Endothelial cell of umbilical vein (primary cell): ENCODE data around the gene BCAS3. TPM values are rescaled to one million over a fixed set of nuclear protein-coding genes. Genes with fewer than 3 reads are reported as not detected.
"Not testable (repeated sequence)": the region's sequence is repeated elsewhere in the genome, so short reads cannot be mapped to it uniquely, and the experiment has no call there.

ENCODE experiments used
- BruUV-seq: library from RNA; stranded (reverse); fragments of 400-500 nt; replicated peaks from 2 replicates; lab custom pipeline; 2021; lab: Mats Ljungman, UMichigan
- CTCF ChIA-PET: fragments of 300-600, 350-600 bp; sonication (Branson Sonifier 250); formaldehyde crosslinking; loops from one replicate; lab custom pipeline; 2021; ENCODE audit warnings: antibody characterized with exemption, inconsistent platforms; lab: Charles Lee
- POLR2A ChIA-PET: fragments of 300-600, 350-600 bp; sonication (Branson Sonifier 250); formaldehyde crosslinking; loops from one replicate; lab custom pipeline; 2021; ENCODE audit warnings: antibody characterized with exemption, inconsistent platforms; lab: Charles Lee
- DNase-seq: peaks from one replicate; pipeline ENCODE4 v3.0.0-alpha.2; 2011; ENCODE audit warnings: low read depth, low spot score
- FAIRE-seq: peaks from 2 replicates; lab custom pipeline; 2011; peaks lifted over from hg19 to GRCh38; lab: Jason Lieb, UNC
- H2AFZ ChIP-seq: 2 replicates; pipeline ENCODE4 v1.6.0; 2012; ENCODE audit warnings: low read depth, low read length, control low read depth, inconsistent platforms
- H3K27ac ChIP-seq: 2 replicates; pipeline ENCODE4 v1.5.1; 2011; ENCODE audit warnings: low read depth, mild to moderate bottlenecking, control low read depth, low read length, moderate library complexity; ENCODE audit not compliant: insufficient read depth
- H3K27me3 ChIP-seq, 2 experiments: 2 replicates each; pipeline versions ENCODE4 v1.6.0 to v1.6.1; 2011; ENCODE audit warnings: low read length in 2 of 2, mixed read lengths in 1 of 2; ENCODE audit not compliant: control insufficient read depth in 2 of 2, insufficient read depth in 2 of 2
- H3K36me3 ChIP-seq, 2 experiments: 2 replicates in 1 of 2; 3 replicates in 1 of 2; pipeline ENCODE4 v1.5.1; 2011; ENCODE audit warnings: low read length in 2 of 2, mild to moderate bottlenecking in 1 of 2, moderate library complexity in 1 of 2; ENCODE audit not compliant: control insufficient read depth in 2 of 2, insufficient read depth in 2 of 2; ENCODE audit errors: extremely low read depth in 1 of 2
- H3K4me1 ChIP-seq: 3 replicates; pipeline ENCODE4 v1.5.1; 2011; ENCODE audit warnings: mild to moderate bottlenecking, low read length; ENCODE audit not compliant: control insufficient read depth, insufficient read depth; ENCODE audit errors: extremely low read depth
- H3K4me2 ChIP-seq: 2 replicates; pipeline ENCODE4 v1.6.1; 2011; ENCODE audit warnings: low read length, control low read depth, mixed read lengths; ENCODE audit not compliant: insufficient read depth
- H3K4me3 ChIP-seq, 3 experiments: fragments of 200-600 bp in 1 of 3; sonication (generic), shearing (Covaris generic) in 1 of 3; replicated peaks in 1 of 3; 2 replicates each; pipeline ENCODE4 v1.5.1; 2011 to 2016; ENCODE audit warnings: control low read depth in 3 of 3, low read length in 3 of 3, mild to moderate bottlenecking in 2 of 3, inconsistent platforms in 1 of 3, low read depth in 1 of 3, moderate library complexity in 1 of 3; ENCODE audit not compliant: insufficient read depth in 1 of 3
- H3K79me2 ChIP-seq: 2 replicates; pipeline ENCODE4 v1.6.0; 2012; ENCODE audit warnings: low read length, inconsistent platforms; ENCODE audit not compliant: control insufficient read depth, insufficient read depth
- H3K9ac ChIP-seq: replicated peaks from 2 replicates; pipeline ENCODE3; 2011; ENCODE audit warnings: low read length, control low read depth; ENCODE audit not compliant: insufficient read depth; ENCODE audit errors: extremely low read depth
- H3K9me1 ChIP-seq: replicated peaks from 3 replicates; pipeline ENCODE4 v1.6.0; 2011; ENCODE audit warnings: mild to moderate bottlenecking, low read length; ENCODE audit not compliant: control insufficient read depth, insufficient read depth; ENCODE audit errors: extremely low read depth
- H3K9me3 ChIP-seq: replicated peaks from 2 replicates; pipeline ENCODE4 v1.5.1; 2012; ENCODE audit warnings: low read length, inconsistent platforms; ENCODE audit not compliant: control insufficient read depth, insufficient read depth
- H4K20me1 ChIP-seq: replicated peaks from 2 replicates; pipeline ENCODE3; 2011; ENCODE audit warnings: mild to moderate bottlenecking, low read length; ENCODE audit not compliant: control insufficient read depth, insufficient read depth; ENCODE audit errors: extremely low read depth
- CTCF ChIP-seq, 2 donors: IDR thresholded peaks; 1 replicate in 1 of 2; 2 replicates in 1 of 2; pipeline ENCODE4 v1.5.1; 2011; ENCODE audit warnings: low read length in 2 of 2, mild to moderate bottlenecking in 2 of 2, moderate library complexity in 2 of 2, control low read depth in 1 of 2, inconsistent platforms in 1 of 2, low read depth in 1 of 2; ENCODE audit not compliant: insufficient read depth in 1 of 2; ENCODE audit errors: extremely low read depth in 1 of 2
- EZH2 ChIP-seq: IDR thresholded peaks from 2 replicates; pipeline ENCODE4 v1.6.1; 2012; ENCODE audit warnings: borderline replicate concordance, low read depth, mild to moderate bottlenecking, moderate library complexity, low read length, inconsistent platforms; ENCODE audit not compliant: severe bottlenecking
- FOS ChIP-seq: IDR thresholded peaks from 2 replicates; pipeline ENCODE4 v1.6.1; 2011; ENCODE audit warnings: mild to moderate bottlenecking, low read length, moderate library complexity, borderline replicate concordance; ENCODE audit not compliant: insufficient read depth
- GATA2 ChIP-seq: IDR thresholded peaks from 2 replicates; pipeline ENCODE4 v1.7.0; 2011; ENCODE audit warnings: low read depth, mild to moderate bottlenecking, moderate library complexity, mixed read lengths, low read length; ENCODE audit not compliant: insufficient read length, insufficient read depth
- JUN ChIP-seq: IDR thresholded peaks from 2 replicates; pipeline ENCODE4 v1.6.1; 2011; ENCODE audit warnings: borderline replicate concordance, low read depth; ENCODE audit not compliant: insufficient read length, insufficient read depth
- MYC ChIP-seq: IDR thresholded peaks from one replicate; pipeline ENCODE4 v1.6.1; 2011; ENCODE audit warnings: mild to moderate bottlenecking, low read depth, low read length
- POLR2A ChIP-seq: IDR thresholded peaks from 2 replicates; pipeline ENCODE4 v1.6.1; 2012; ENCODE audit warnings: low read depth, mild to moderate bottlenecking, control low read depth, low read length
- POLR2AphosphoS5 ChIP-seq: IDR thresholded peaks from 2 replicates; pipeline ENCODE4 v1.6.1; 2012; ENCODE audit warnings: low read depth, mild to moderate bottlenecking, control low read depth, low read length, moderate library complexity; ENCODE audit not compliant: insufficient read depth
- dilution Hi-C: fragments of 300-500 bp; cut with MboI; formaldehyde crosslinking; loops from one replicate; pipeline ENCODE4 v1.15.0; 2019; ENCODE audit warnings: low sequenced_read_pairs; ENCODE audit not compliant: extremely low pct_ligation_motif_present
- intact Hi-C: fragments of 100-400 bp; cut with micrococcal nuclease; formaldehyde crosslinking; loops from one replicate; pipeline ENCODE4 v1.10.0; 2022
- polyA plus RNA-seq, 4 experiments: library from polyadenylated mRNA; depleted of rRNA in 3 of 4; stranded (reverse) in 3 of 4; unstranded in 1 of 4; fragments of >200 nt; gene quantifications; 2 replicates each; pipeline versions ENCODE4 v1.2.1 to v1.2.3, GENCODE V29; 2011 to 2012; ENCODE audit warnings: missing spikeins in 1 of 4
- total RNA-seq: library from RNA; stranded (reverse); gene quantifications from 2 replicates; pipeline ENCODE4 v1.2.3, GENCODE V29; 2021
- TF ChIP-seq, protein P1 (sequence below): IDR thresholded peaks from 2 replicates; pipeline ENCODE4 v1.6.1; 2011; ENCODE audit not compliant: insufficient read depth, insufficient read length

The BCAS3 gene
- total and polyA plus RNA-seq, 2 donors (not counting 3 experiments of a cell fraction or from before 2014, with no cell fraction given) = 8.2 to 16.0 TPM

DNA sequence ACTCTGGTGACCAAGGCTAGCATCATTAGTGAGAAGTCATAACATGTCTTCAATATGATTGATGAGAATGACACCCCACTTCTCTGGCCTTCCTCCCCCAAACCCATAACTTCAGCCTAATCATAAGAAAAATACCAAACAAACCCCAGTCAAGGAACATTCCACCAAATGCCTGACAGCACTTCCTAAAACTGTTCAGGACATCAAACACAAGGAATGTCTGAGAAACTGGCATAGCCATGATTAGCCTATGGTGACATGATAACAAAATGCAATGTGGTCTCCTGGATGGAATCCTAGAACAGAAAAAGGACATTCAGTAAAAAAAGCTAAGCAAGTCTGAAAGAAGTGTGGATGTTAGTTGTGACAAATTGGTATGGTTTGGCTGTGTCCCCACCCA lies 749.9 kb downstream of the BCAS3 start:
- Histone ChIP-seq H3K27ac (no peak overlapping the region), H3K4me2 (no peak overlapping the region), H3K9me3 (no peaks in the 10 kb centered on the region), H3K79me2 (no peaks in the 10 kb centered on the region), H4K20me1 (no peaks in the 10 kb centered on the region), H3K27me3 (peaks cover 0 to 6% of the 10 kb centered on the region in 2 experiments), H2AFZ (no peak overlapping the region), H3K9me1 (no peaks in the 10 kb centered on the region), H3K4me1 (no peaks in the 10 kb centered on the region), H3K4me3 (no peak overlapping the region), H3K9ac (no peak overlapping the region), H3K36me3 (no peaks in the 10 kb centered on the region)
- no TSS peak for BruUV-seq
- ChIA-PET CTCF (interaction anchor here (1.7 to 3.4 kb wide), 2 partner anchors 15 to 123 kb away, joined by 4 to 8 read pairs; no protein-coding TSS in a partner anchor), POLR2A (no interaction called here)
- no peak for TF ChIP-seq FOS
- no peak for TF ChIP-seq GATA2
- TF ChIP-seq, protein P1, sequence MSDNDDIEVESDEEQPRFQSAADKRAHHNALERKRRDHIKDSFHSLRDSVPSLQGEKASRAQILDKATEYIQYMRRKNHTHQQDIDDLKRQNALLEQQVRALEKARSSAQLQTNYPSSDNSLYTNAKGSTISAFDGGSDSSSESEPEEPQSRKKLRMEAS = no peak
- no peak for TF ChIP-seq JUN
- TF ChIP-seq POLR2A = no peak
- TF ChIP-seq MYC = no peak
- TF ChIP-seq POLR2AphosphoS5 = no peak
- FAIRE-seq (no peak), DNase-seq (no peak)
- dilution Hi-C loops = no loop called here
- intact Hi-C loops = no loop called here

DNA sequence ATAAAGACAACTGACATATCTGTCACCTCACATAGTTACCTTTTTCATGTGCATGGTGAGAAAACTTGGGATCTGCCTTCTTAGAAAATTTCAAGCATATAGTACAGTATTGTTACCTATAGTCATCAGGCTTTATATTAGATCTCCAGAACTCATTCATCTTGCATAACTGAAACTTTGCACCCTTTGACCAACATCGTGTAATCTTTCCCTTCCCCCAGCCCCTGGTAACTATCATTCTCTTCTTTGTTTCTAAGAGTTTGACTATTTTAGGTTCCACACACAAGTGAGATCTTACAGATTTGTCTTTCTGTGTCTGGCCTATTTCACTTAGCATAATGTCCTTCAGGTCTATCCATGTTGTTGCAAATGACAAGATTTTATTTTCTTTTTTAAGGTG lies 751.6 kb downstream of the BCAS3 start:
- CTCF ChIA-PET = interaction anchor here (1.0 to 3.4 kb wide), 3 partner anchors 17 to 145 kb away, joined by 3 to 8 read pairs (median 3); no protein-coding TSS in a partner anchor
- Histone ChIP-seq H4K20me1 (no peaks in the 10 kb centered on the region), H3K9ac (no peak overlapping the region), H2AFZ (no peak overlapping the region), H3K9me3 (no peaks in the 10 kb centered on the region), H3K4me3 (no peak overlapping the region), H3K9me1 (no peaks in the 10 kb centered on the region), H3K79me2 (no peaks in the 10 kb centered on the region), H3K27me3 (peaks cover 0 to 2% of the 10 kb centered on the region in 2 experiments), H3K4me1 (no peaks in the 10 kb centered on the region), H3K4me2 (no peak overlapping the region), H3K36me3 (no peaks in the 10 kb centered on the region), H3K27ac (no peak overlapping the region)
- no TSS peak for BruUV-seq
- POLR2A ChIA-PET = no interaction called here
- intact Hi-C loops = no loop called here
- no peak for DNase-seq
- dilution Hi-C loops = no loop called here
- FAIRE-seq = no peak
- TF ChIP-seq CTCF (IDR thresholded peaks at IDR 0.05; ENCODE audit: extremely low read depth in 1 of 2, insufficient read depth in 1 of 2, low read depth in 1 of 2, low read length in 2 of 2) (no peak), EZH2 (no peak), GATA2 (no peak)

DNA sequence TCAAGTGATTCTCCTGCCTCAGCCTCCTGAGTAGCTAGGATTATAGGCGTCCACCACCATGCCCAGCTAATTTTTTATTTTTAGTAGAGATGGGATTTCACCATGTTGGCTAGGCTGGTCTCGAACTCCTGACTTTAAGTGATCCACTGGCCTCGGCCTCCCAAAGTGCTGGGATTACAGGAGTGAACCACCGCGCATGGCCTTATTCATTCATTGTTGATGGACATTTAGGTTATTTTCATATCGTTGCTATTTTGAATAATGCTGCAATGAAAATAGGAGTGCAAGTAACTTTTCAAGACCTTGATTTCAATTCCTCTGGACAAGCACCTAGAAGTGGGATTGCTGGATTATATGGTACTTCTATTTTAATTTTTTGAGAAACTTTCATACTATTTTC lies 752.2 kb downstream of the BCAS3 start:
- H3K4me1 ChIP-seq, H4K20me1 ChIP-seq, H2AFZ ChIP-seq, BruUV-seq, H3K4me3 ChIP-seq, dilution Hi-C loops, H3K9me3 ChIP-seq, H3K9ac ChIP-seq, H3K79me2 ChIP-seq, H3K36me3 ChIP-seq, H3K9me1 ChIP-seq, FAIRE-seq, H3K4me2 ChIP-seq, H3K27me3 ChIP-seq, intact Hi-C loops, H3K27ac ChIP-seq, DNase-seq, POLR2A ChIA-PET: not testable (repeated sequence)
- CTCF ChIA-PET = interaction anchor here (1.5 to 3.4 kb wide), 2 partner anchors 18 to 145 kb away, joined by 3 to 8 read pairs; no protein-coding TSS in a partner anchor
